C4-2B (cell line): Measurements from ENCODE around the gene ZNF296.

Experiments used
- ZFX ChIP-seq: fragments of 450-650 bp; IDR thresholded peaks from 2 replicates; pipeline ENCODE4 v1.6.1; 2017
- TF ChIP-seq, protein P1 (sequence below): fragments of 450-650 bp; conservative IDR thresholded peaks from 2 replicates; pipeline ENCODE4 v1.5.1; 2017; ENCODE audit warnings: mild to moderate bottlenecking

GRCh38 chr19:45100846-45101252, 24.6 kb upstream of the ZNF296 start:
- TF ChIP-seq, protein P1, sequence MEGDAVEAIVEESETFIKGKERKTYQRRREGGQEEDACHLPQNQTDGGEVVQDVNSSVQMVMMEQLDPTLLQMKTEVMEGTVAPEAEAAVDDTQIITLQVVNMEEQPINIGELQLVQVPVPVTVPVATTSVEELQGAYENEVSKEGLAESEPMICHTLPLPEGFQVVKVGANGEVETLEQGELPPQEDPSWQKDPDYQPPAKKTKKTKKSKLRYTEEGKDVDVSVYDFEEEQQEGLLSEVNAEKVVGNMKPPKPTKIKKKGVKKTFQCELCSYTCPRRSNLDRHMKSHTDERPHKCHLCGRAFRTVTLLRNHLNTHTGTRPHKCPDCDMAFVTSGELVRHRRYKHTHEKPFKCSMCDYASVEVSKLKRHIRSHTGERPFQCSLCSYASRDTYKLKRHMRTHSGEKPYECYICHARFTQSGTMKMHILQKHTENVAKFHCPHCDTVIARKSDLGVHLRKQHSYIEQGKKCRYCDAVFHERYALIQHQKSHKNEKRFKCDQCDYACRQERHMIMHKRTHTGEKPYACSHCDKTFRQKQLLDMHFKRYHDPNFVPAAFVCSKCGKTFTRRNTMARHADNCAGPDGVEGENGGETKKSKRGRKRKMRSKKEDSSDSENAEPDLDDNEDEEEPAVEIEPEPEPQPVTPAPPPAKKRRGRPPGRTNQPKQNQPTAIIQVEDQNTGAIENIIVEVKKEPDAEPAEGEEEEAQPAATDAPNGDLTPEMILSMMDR = no peak
- no peak for TF ChIP-seq ZFX
